GM12878 (cell line): ENCODE measurements around the gene AIF1L. TPM values are rescaled to one million over a fixed set of nuclear protein-coding genes. Genes with fewer than 3 reads are reported as not detected.

Source experiments
- BHLHE40 ChIP-seq, 2 experiments: fragments of 450-650 bp in 1 of 2; IDR thresholded peaks; 2 replicates each; pipeline ENCODE4 v1.6.1; 2011 to 2017; ENCODE audit warnings: low read depth in 2 of 2, borderline replicate concordance in 1 of 2, improper control_type of control experiment in 1 of 2, low read length in 1 of 2, mild to moderate bottlenecking in 1 of 2
- CHD4 ChIP-seq: fragments of 200-600 bp; sonication (generic); IDR thresholded peaks from 2 replicates; pipeline ENCODE4 v1.6.1; 2016; ENCODE audit warnings: mild to moderate bottlenecking
- EGR1 ChIP-seq, 2 experiments: IDR thresholded peaks; 1 replicate in 1 of 2; 2 replicates in 1 of 2; pipeline ENCODE4 v1.6.1; 2011 to 2012; ENCODE audit warnings: low read depth in 2 of 2, low read length in 2 of 2, borderline replicate concordance in 1 of 2, mild to moderate bottlenecking in 1 of 2, moderate library complexity in 1 of 2
- ETV6 ChIP-seq, 2 experiments: fragments of 450-650 bp in 1 of 2; IDR thresholded peaks in 1 of 2; conservative IDR thresholded peaks in 1 of 2; 2 replicates each; pipeline ENCODE4 v1.6.1; 2014; ENCODE audit warnings: antibody characterized with exemption in 1 of 2, borderline replicate concordance in 1 of 2, low read depth in 1 of 2, mild to moderate bottlenecking in 1 of 2, moderate library complexity in 1 of 2
- LARP7 ChIP-seq: fragments of 450-650 bp; IDR thresholded peaks from 2 replicates; pipeline ENCODE4 v1.6.1; 2017; ENCODE audit warnings: mild to moderate bottlenecking
- MLLT1 ChIP-seq: fragments of 450-650 bp; IDR thresholded peaks from 2 replicates; pipeline ENCODE4 v1.6.1; 2016; ENCODE audit warnings: mild to moderate bottlenecking
- PML ChIP-seq: IDR thresholded peaks from 2 replicates; pipeline ENCODE4 v1.6.1; 2012; ENCODE audit warnings: low read length, inconsistent platforms
- POU2F2 ChIP-seq: IDR thresholded peaks from 3 replicates; pipeline ENCODE4 v1.6.1; 2011; ENCODE audit warnings: low read depth, mild to moderate bottlenecking, low read length, borderline replicate concordance
- SIN3A ChIP-seq: IDR thresholded peaks from 2 replicates; pipeline ENCODE4 v1.6.1; 2012; ENCODE audit warnings: low read depth, low read length, improper control_type of control experiment
- SMARCA5 ChIP-seq: fragments of 450-650 bp; IDR thresholded peaks from 2 replicates; pipeline ENCODE4 v1.6.1; 2017; ENCODE audit warnings: mild to moderate bottlenecking
- TARDBP ChIP-seq: IDR thresholded peaks from 2 replicates; pipeline ENCODE4 v1.6.1; 2016; ENCODE audit warnings: borderline replicate concordance
- ZBTB40 ChIP-seq: fragments of 450-650 bp; IDR thresholded peaks from 2 replicates; pipeline ENCODE4 v1.6.1; 2016; ENCODE audit warnings: mild to moderate bottlenecking, moderate library complexity, borderline replicate concordance
- polyA plus RNA-seq, 11 experiments: library from polyadenylated mRNA; depleted of rRNA in 4 of 11; unstranded in 6 of 11; stranded (reverse) in 5 of 11; fragments of >200 nt; fragmentation: Nextera tagmentation in 4 of 11; fragmentation: Illumina TruSeq in 1 of 11; extraction: Ambion mirVana in 4 of 11; extraction: Trizol in 1 of 11; gene quantifications; 1 replicate in 1 of 11; 2 replicates in 10 of 11; pipeline versions ENCODE4 v1.2.1 to v1.2.3, GENCODE V29; 2011 to 2016; ENCODE audit warnings: inconsistent platforms in 2 of 11, missing spikeins in 2 of 11, low read depth in 1 of 11
- total RNA-seq, 4 experiments: library from RNA; depleted of rRNA in 3 of 4; stranded (reverse); fragments of >200 nt in 3 of 4; fragmentation: Illumina TruSeq in 1 of 4; extraction: Trizol in 1 of 4; gene quantifications; 2 replicates each; pipeline versions ENCODE4 v1.2.1 to v1.2.3, GENCODE V29; 2013 to 2021
- TF ChIP-seq, protein P1 (sequence below): IDR thresholded peaks from 2 replicates; pipeline ENCODE4 v1.6.1; 2011; ENCODE audit warnings: borderline replicate concordance, low read depth, mild to moderate bottlenecking, moderate library complexity, mixed read lengths, low read length; ENCODE audit not compliant: insufficient read depth; ENCODE audit errors: extremely low read length
- TF ChIP-seq, protein P2 (sequence below): IDR thresholded peaks from 2 replicates; pipeline ENCODE4 v1.6.1; 2012; ENCODE audit warnings: improper control_type of control experiment, low read depth, low read length; ENCODE audit not compliant: insufficient replicate concordance

Gene AIF1L
- total and polyA plus RNA-seq, 10 of the 15 experiments (the other 5 are each of a cell fraction or from before 2014, with no cell fraction given): 0.07 to 0.15 (median 0.08) TPM; not detected in 7

DNA sequence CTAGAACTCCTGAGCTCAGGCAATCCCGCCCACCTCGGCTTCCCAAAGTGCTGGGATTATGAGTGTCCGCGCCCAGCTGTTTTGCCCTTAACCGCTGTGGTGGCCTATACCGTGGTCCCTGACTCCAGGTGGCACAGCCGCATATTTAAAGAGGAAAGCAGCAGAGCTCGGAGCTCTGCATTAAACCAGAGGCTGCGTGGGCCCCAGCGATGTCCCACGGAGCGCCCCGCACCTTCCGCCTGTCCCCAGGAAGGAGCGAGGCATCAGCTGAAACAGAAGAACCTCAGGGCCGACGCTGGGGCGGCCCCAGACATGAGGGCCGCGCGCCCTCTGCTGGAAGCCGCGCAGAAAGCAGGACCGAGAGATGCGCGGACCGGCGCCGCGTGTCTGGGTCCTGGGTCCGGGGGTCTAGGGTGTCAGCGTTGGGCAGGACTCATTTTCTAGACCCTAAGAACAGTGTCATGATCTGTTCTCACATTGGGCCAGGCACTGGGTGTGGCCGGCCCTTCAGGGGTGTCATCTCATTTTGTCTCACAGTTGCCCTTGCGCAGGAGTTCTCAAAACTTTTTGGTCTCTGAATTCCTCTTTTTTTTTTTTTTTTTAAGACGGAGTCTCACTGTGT is 49.6 kb upstream of the AIF1L start (continued):
- TF ChIP-seq ZBTB40 (no peak), SIN3A (no peak), SMARCA5 (peak; percentile 20; the same call in 1 of the 2 replicates), TARDBP (no peak), CHD4 (no peak), MLLT1 (peak; percentile 63; the same call in 1 of the 2 replicates), LARP7 (peak; percentile 52), EGR1 (IDR thresholded peaks at IDR 0.05; ENCODE audit: borderline replicate concordance in 1 of 2, low read depth in 2 of 2, low read length in 2 of 2) (no peak), POU2F2 (no peak), ETV6 (conservative IDR thresholded peaks at IDR 0.05 in 1 of 2, IDR thresholded peaks at IDR 0.05 in 1 of 2; ENCODE audit: borderline replicate concordance in 1 of 2, low read depth in 1 of 2) (no peak), PML (no peak), BHLHE40 (IDR thresholded peaks at IDR 0.05; ENCODE audit: borderline replicate concordance in 1 of 2, low read depth in 2 of 2, low read length in 1 of 2) (0 out of 4 replicates have a peak, but pooled peaks of 1 of the 2 experiments have one; percentile 16)
- TF ChIP-seq, protein P1, sequence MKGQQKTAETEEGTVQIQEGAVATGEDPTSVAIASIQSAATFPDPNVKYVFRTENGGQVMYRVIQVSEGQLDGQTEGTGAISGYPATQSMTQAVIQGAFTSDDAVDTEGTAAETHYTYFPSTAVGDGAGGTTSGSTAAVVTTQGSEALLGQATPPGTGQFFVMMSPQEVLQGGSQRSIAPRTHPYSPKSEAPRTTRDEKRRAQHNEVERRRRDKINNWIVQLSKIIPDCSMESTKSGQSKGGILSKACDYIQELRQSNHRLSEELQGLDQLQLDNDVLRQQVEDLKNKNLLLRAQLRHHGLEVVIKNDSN: no peak
- TF ChIP-seq, protein P2, sequence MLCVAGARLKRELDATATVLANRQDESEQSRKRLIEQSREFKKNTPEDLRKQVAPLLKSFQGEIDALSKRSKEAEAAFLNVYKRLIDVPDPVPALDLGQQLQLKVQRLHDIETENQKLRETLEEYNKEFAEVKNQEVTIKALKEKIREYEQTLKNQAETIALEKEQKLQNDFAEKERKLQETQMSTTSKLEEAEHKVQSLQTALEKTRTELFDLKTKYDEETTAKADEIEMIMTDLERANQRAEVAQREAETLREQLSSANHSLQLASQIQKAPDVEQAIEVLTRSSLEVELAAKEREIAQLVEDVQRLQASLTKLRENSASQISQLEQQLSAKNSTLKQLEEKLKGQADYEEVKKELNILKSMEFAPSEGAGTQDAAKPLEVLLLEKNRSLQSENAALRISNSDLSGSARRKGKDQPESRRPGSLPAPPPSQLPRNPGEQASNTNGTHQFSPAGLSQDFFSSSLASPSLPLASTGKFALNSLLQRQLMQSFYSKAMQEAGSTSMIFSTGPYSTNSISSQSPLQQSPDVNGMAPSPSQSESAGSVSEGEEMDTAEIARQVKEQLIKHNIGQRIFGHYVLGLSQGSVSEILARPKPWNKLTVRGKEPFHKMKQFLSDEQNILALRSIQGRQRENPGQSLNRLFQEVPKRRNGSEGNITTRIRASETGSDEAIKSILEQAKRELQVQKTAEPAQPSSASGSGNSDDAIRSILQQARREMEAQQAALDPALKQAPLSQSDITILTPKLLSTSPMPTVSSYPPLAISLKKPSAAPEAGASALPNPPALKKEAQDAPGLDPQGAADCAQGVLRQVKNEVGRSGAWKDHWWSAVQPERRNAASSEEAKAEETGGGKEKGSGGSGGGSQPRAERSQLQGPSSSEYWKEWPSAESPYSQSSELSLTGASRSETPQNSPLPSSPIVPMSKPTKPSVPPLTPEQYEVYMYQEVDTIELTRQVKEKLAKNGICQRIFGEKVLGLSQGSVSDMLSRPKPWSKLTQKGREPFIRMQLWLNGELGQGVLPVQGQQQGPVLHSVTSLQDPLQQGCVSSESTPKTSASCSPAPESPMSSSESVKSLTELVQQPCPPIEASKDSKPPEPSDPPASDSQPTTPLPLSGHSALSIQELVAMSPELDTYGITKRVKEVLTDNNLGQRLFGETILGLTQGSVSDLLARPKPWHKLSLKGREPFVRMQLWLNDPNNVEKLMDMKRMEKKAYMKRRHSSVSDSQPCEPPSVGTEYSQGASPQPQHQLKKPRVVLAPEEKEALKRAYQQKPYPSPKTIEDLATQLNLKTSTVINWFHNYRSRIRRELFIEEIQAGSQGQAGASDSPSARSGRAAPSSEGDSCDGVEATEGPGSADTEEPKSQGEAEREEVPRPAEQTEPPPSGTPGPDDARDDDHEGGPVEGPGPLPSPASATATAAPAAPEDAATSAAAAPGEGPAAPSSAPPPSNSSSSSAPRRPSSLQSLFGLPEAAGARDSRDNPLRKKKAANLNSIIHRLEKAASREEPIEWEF: no peak
